Fibroblast of lung (primary cell): ENCODE measurements around the gene TRMT61A. TPM values are rescaled to one million over a fixed set of nuclear protein-coding genes. Genes with fewer than 3 reads are reported as not detected.

Experiments used
- DNase-seq, 2 donors: peaks; one replicate each; pipeline versions ENCODE4 v3.0.0 to v3.0.0-alpha.2; 2010; ENCODE audit warnings: low read depth in 2 of 2
- H2AFZ ChIP-seq: 2 replicates; pipeline ENCODE4 v1.5.1; 2012; ENCODE audit warnings: low read length, control low read depth, inconsistent platforms
- H3K27ac ChIP-seq: 2 replicates; pipeline ENCODE4 v1.5.1; 2011; ENCODE audit warnings: low read length, control low read depth; ENCODE audit not compliant: insufficient read depth
- H3K27me3 ChIP-seq: 2 replicates; pipeline ENCODE4 v1.5.1; 2011; ENCODE audit warnings: mild to moderate bottlenecking, low read length; ENCODE audit not compliant: control insufficient read depth, insufficient read depth
- H3K36me3 ChIP-seq: 2 replicates; pipeline ENCODE4 v1.5.1; 2011; ENCODE audit warnings: low read length; ENCODE audit not compliant: control insufficient read depth, insufficient read depth
- H3K4me1 ChIP-seq: 2 replicates; pipeline ENCODE4 v1.5.1; 2011; ENCODE audit warnings: low read length; ENCODE audit not compliant: control insufficient read depth, insufficient read depth; ENCODE audit errors: extremely low read depth
- H3K4me2 ChIP-seq: 2 replicates; pipeline ENCODE4 v1.5.1; 2011; ENCODE audit warnings: low read length, control low read depth; ENCODE audit not compliant: insufficient read depth; ENCODE audit errors: extremely low read depth
- H3K4me3 ChIP-seq, 4 experiments: fragments of 200-600 bp in 1 of 4; sonication (generic) in 1 of 4; replicated peaks in 1 of 4; 2 replicates each; pipeline ENCODE4 v1.5.1; 2011 to 2016; ENCODE audit warnings: low read length in 4 of 4, low read depth in 3 of 4, mild to moderate bottlenecking in 3 of 4, control low read depth in 2 of 4, inconsistent platforms in 1 of 4, mixed read lengths in 1 of 4; ENCODE audit not compliant: insufficient read depth in 1 of 4; ENCODE audit errors: control extremely low read depth in 1 of 4
- H3K79me2 ChIP-seq: 2 replicates; pipeline ENCODE4 v1.5.1; 2012; ENCODE audit warnings: mild to moderate bottlenecking, low read length, inconsistent platforms; ENCODE audit not compliant: control insufficient read depth, insufficient read depth
- H3K9ac ChIP-seq: 2 replicates; pipeline ENCODE4 v1.5.1; 2011; ENCODE audit warnings: mild to moderate bottlenecking, low read length, control low read depth; ENCODE audit not compliant: insufficient read depth
- H3K9me3 ChIP-seq: 2 replicates; pipeline ENCODE4 v1.5.1; 2012; ENCODE audit warnings: low read depth, low read length; ENCODE audit not compliant: control insufficient read depth, insufficient read depth
- H4K20me1 ChIP-seq: 2 replicates; pipeline ENCODE4 v1.5.1; 2011; ENCODE audit warnings: low read length; ENCODE audit not compliant: control insufficient read depth, insufficient read depth; ENCODE audit errors: extremely low read depth
- EZH2 ChIP-seq: IDR thresholded peaks from 2 replicates; pipeline ENCODE4 v1.5.1; 2012; ENCODE audit warnings: low read length, control low read depth, mild to moderate bottlenecking; ENCODE audit errors: missing control alignments
- polyA plus RNA-seq, 2 donors: library from polyadenylated mRNA; depleted of rRNA in 1 of 2; stranded (reverse) in 1 of 2; unstranded in 1 of 2; fragments of >200 nt; gene quantifications; 2 replicates each; pipeline ENCODE4 v1.2.1, GENCODE V29; 2011 to 2012; ENCODE audit warnings: missing spikeins in 1 of 2
- total RNA-seq: library from RNA; depleted of rRNA; stranded (reverse); fragments of >200 nt; gene quantifications from 2 replicates; pipeline ENCODE4 v1.2.1, GENCODE V29; 2014
- TF ChIP-seq, protein P1 (sequence below), 2 donors: IDR thresholded peaks in 1 of 2; conservative IDR thresholded peaks in 1 of 2; 1 replicate in 1 of 2; 2 replicates in 1 of 2; pipeline ENCODE4 v1.5.1; 2011 to 2012; ENCODE audit warnings: low read length in 2 of 2, control low read depth in 1 of 2, inconsistent platforms in 1 of 2, low read depth in 1 of 2, mild to moderate bottlenecking in 1 of 2

The TRMT61A gene
- total and polyA plus RNA-seq, 2 donors (not counting 1 experiment from before 2014, with no cell fraction given): 4.2 to 10.6 TPM

DNA sequence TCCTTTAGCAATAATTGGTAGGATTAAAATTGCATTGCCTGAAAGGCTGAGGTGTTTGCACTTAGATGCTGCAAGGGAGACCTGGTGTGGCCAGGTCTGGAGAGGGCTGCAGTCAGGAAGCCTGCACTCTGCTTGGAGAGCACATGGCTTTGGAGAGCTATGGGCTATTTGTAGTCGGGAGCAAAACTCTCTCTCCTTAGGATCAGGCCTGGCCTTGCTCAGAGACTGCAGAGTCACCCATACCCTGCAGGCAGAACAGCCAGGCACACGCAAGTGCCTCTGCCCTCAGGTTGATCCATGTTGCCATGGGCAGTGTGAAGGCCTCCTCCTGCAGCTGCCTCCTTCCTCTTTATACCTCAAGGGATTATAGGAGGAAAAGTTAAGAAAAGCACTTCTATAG lies 33.1 kb upstream of the TRMT61A start:
- Histone ChIP-seq H3K4me2 (no peak overlapping the region), H3K27ac (no peak overlapping the region), H3K9ac (no peak overlapping the region), H3K9me3 (no peaks in the 10 kb centered on the region), H3K4me1 (no peaks in the 10 kb centered on the region), H2AFZ (no peak overlapping the region), H3K36me3 (peaks cover 15% of the 10 kb centered on the region), H3K27me3 (no peaks in the 10 kb centered on the region), H3K79me2 (peaks cover 3% of the 10 kb centered on the region), H3K4me3 (no peak overlapping the region), H4K20me1 (no peaks in the 10 kb centered on the region)
- TF ChIP-seq, protein P1, sequence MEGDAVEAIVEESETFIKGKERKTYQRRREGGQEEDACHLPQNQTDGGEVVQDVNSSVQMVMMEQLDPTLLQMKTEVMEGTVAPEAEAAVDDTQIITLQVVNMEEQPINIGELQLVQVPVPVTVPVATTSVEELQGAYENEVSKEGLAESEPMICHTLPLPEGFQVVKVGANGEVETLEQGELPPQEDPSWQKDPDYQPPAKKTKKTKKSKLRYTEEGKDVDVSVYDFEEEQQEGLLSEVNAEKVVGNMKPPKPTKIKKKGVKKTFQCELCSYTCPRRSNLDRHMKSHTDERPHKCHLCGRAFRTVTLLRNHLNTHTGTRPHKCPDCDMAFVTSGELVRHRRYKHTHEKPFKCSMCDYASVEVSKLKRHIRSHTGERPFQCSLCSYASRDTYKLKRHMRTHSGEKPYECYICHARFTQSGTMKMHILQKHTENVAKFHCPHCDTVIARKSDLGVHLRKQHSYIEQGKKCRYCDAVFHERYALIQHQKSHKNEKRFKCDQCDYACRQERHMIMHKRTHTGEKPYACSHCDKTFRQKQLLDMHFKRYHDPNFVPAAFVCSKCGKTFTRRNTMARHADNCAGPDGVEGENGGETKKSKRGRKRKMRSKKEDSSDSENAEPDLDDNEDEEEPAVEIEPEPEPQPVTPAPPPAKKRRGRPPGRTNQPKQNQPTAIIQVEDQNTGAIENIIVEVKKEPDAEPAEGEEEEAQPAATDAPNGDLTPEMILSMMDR (conservative IDR thresholded peaks at IDR 0.05 in 1 of 2, IDR thresholded peaks at IDR 0.05 in 1 of 2; ENCODE audit: low read depth in 1 of 2, low read length in 2 of 2): no peak
- no peak for TF ChIP-seq EZH2
- DNase-seq: no peak

DNA sequence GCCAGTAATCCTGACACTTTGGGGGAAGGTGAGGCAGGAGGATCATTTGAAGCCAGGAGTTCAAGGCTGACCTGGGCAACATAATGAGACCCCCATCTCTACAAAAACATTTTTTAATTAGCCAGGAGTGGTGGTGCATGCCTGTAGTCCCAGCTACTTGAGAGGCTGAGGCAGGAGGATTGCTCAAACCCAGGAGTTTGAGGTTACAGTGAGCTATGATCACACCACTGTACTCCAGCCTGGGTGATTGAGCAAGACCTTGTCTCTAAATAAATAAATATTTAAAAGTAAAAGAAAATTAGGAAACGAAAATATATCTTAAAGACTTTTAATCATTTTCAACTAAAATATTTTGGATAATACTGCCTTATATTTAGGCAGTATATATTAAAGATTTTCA lies 32.2 kb upstream of the TRMT61A start:
- no peaks in the 10 kb centered on the region for H4K20me1 ChIP-seq
- no peak overlapping the region for H3K9ac ChIP-seq
- H3K27ac ChIP-seq: no peak overlapping the region
- TF ChIP-seq, protein P1 (conservative IDR thresholded peaks at IDR 0.05 in 1 of 2, IDR thresholded peaks at IDR 0.05 in 1 of 2; ENCODE audit: low read depth in 1 of 2, low read length in 2 of 2): no peak
- TF ChIP-seq EZH2: no peak
- DNase-seq: peak in 1 of 2 donors; percentile 55
- no peak overlapping the region for H3K4me3 ChIP-seq
- peaks cover 19% of the 10 kb centered on the region for H3K36me3 ChIP-seq
- H3K27me3 ChIP-seq: no peaks in the 10 kb centered on the region
- H3K4me2 ChIP-seq: no peak overlapping the region
- H3K79me2 ChIP-seq: peaks cover 10% of the 10 kb centered on the region
- H3K4me1 ChIP-seq: no peaks in the 10 kb centered on the region
- H2AFZ ChIP-seq: no peak overlapping the region
- H3K9me3 ChIP-seq: no peaks in the 10 kb centered on the region

DNA sequence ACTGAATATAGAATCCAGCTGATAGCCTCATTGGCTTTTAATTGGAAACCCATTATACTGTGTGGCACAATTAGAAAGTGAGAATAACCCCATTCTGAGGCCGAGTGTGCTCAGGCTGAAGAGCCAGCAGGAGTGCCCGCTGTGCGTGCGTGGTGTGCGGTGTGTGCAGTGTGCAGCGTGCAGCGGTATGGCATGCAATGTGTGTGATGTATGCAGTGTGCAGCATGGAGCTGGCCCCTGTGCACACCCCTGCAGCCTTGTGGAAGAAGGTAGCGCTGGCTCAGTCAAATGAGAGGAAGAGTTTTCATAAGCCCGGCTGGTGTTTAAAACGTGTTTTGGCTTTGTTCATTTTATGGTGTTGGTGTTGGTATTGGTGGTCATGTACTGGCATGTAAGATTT lies 29.3 kb upstream of the TRMT61A start:
- Histone ChIP-seq H3K79me2 (peaks cover 12% of the 10 kb centered on the region), H4K20me1 (no peaks in the 10 kb centered on the region), H3K4me2 (no peak overlapping the region), H3K9me3 (no peaks in the 10 kb centered on the region), H3K9ac (no peak overlapping the region), H3K4me3 (no peak overlapping the region), H3K27me3 (no peaks in the 10 kb centered on the region), H3K4me1 (no peaks in the 10 kb centered on the region), H3K36me3 (peaks cover 31% of the 10 kb centered on the region), H3K27ac (no peak overlapping the region), H2AFZ (no peak overlapping the region)
- TF ChIP-seq, protein P1 (conservative IDR thresholded peaks at IDR 0.05 in 1 of 2, IDR thresholded peaks at IDR 0.05 in 1 of 2; ENCODE audit: low read depth in 1 of 2, low read length in 2 of 2): no peak
- TF ChIP-seq EZH2: no peak
- no peak for DNase-seq
